Measurements from ENCODE around the gene SNTB2. TPM values are rescaled to one million over a fixed set of nuclear protein-coding genes. Genes with fewer than 3 reads are reported as not detected.

Gene SNTB2
- 5.7 to 8.5 TPM (median 8.4 TPM) in 5 replicates for total RNA-seq (2022; extraction: Qiagen RNA extraction; ENCODE audit: low read depth)

GRCh38 chr16:69186642-69187445 is at the start of gene SNTB2:
Gene SNTB2 (plus strand): TSS chr16:69187164. CDS start chr16:69187167, 3 bp downstream.

DNA sequence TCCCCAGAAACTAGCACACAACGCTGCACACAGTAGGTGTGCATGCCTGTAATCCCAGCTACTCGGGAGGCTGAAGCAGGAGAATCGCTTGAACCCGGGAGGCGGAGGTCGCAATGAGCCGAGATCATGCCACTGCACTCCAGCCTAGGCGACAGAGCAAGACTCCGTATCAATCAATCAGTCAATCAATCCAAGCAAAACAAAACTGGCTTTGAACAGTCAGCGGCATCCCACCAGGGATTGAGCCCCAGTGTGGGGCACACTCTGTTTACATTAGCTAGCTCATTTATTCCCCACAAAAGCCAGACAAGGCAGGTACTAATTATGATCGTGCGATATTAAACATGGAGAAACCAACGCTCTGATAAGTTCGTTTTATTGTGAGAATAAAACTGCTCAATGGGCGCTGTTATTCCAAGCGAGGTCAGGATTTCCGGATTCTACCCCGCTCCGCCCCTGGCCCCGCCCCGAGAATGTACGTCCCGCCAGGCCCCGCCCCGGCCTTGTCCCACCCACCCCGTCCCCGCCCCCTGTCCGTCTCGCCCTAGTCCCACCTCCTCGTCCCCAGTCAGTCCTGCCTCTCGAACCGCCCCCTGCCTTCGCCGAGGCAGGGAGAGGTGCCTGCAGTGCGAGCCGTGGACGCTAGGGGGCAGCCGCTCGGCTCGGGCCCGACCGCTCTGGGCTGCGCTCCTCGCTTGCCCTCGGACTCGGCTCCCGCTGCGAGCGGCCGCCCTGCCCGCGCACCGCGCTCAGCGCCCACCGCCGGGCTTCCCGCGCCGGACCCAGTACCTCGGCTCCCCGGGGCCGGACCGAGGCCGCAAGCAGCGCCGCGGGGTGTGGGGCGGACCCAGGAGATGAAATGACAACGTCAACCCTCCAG is 123.9 kb downstream of the SNTB2 start, which contains the start of gene VPS4A:
Gene VPS4A, plus strand, starts transcription at position 698 of the 880 bp plus-strand sequence. Its CDS starts 162 bp downstream, at position 860.

GRCh38 chr16:69330286-69331109 is 143.5 kb downstream of the SNTB2 start, which contains the start of gene PDF:
Gene PDF (minus strand): TSS chr16:69330588. CDS start chr16:69330570, 18 bp downstream.

DNA sequence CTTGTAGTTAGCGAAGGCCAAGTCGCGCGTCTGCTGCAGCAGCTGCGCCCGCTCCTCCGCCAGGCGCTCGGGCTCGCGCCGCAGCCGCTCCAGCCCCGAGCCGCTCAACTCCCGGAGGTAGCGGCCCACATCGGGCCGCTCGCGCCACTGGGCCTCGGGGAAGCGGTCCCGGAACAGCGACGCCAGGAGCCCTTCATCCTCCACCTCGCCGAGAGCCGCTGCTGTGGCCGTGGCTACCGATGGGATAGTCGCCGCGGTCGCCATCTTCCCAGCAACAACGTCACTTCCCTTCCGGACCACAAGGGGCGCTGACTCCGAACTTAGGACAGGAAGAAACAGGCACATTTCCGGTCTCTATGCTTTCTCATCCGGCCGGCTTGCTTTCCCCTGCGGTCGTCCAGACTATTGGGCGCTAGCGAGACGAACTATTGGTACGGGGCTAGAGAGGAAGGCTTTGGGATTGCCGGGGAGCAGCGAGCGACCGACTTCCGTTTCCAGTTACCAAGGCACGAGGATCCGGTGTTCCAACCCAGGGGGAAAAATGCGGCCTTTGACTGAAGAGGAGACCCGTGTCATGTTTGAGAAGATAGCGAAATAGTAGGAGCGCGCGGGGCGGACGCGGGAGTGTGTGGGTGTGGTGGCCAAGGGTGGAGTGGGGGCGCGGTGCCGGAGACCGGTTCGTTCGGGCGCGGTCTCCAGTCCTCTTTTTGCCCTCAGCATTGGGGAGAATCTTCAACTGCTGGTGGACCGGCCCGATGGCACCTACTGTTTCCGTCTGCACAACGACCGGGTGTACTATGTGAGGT is 152.5 kb downstream of the SNTB2 start, which contains the start of the genes COG8 and NIP7:
Gene COG8, minus strand, starts transcription at position 276 of the 806 bp plus-strand sequence. Its CDS starts 12 bp downstream, at position 264.
Gene NIP7, plus strand, starts transcription at position 484 of the 806 bp plus-strand sequence. Its CDS starts 58 bp downstream, at position 542.

DNA sequence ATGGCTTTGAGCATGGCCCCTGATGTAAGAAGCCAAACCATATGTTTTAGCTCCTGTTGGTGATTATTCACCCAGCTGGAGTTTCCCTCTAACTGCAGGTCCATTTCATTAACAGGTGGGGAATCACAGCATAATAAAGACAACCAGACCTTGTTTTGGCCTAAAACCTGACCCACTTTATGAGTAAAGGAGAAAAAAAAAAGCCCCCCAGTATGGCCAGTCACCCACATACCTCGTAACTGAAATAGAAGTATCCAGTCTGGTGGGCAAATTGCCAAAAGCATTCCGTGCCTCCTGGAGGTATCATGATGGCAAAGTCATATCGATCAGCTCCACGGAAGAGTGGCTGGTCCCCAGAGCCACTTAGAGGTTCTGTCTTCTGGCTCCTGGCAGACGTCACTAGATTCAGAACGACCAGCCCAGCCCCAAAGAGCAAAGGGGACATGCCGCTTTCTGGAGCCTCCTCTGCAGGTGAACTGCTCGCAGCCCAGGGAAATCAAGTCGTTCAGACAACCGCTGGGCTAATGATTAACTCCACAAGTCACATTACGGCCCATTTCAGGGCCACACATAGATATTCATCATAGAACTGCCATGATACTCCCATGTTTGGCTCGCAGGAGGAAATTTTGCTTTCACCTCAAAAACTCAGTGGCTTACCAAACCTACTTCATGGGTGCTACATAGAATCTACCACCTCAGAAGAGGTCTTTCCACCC is 164.5 kb downstream of the SNTB2 start, which contains the start of gene TMED6:
Gene TMED6, minus strand, starts transcription at position 478 of the 719 bp plus-strand sequence. Its CDS starts 33 bp downstream, at position 445.

Other genes starting within 250 kb of the SNTB2 start
- 42.9 to 52.7 TPM (median 46.3 TPM) in 5 replicates for gene HAS3, start 81.5 kb upstream of the SNTB2 start, total RNA-seq (2022; extraction: Qiagen RNA extraction; ENCODE audit: low read depth)
- gene CHTF8, start 54.6 kb upstream of the SNTB2 start, total RNA-seq (2022; extraction: Qiagen RNA extraction; ENCODE audit: low read depth) = 102 to 124 TPM (median 119 TPM) in 5 replicates
- 80.3 to 86.0 TPM (median 84.1 TPM) in 5 replicates for gene UTP4, start 54.5 kb upstream of the SNTB2 start, total RNA-seq (2022; extraction: Qiagen RNA extraction; ENCODE audit: low read depth)
- 28.4 to 33.4 TPM (median 31.4 TPM) in 5 replicates for gene VPS4A, start 124.2 kb downstream of the SNTB2 start, total RNA-seq (2022; extraction: Qiagen RNA extraction; ENCODE audit: low read depth)
- 26.6 to 38.9 TPM (median 37.0 TPM) in 5 replicates for gene PDF, start 143.4 kb downstream of the SNTB2 start, total RNA-seq (2022; extraction: Qiagen RNA extraction; ENCODE audit: low read depth)
- 20.4 to 27.1 TPM (median 26.7 TPM) in 5 replicates for gene COG8, start 152.4 kb downstream of the SNTB2 start, total RNA-seq (2022; extraction: Qiagen RNA extraction; ENCODE audit: low read depth)
- 52.3 to 63.4 TPM (median 55.8 TPM) in 5 replicates for gene NIP7, start 152.6 kb downstream of the SNTB2 start, total RNA-seq (2022; extraction: Qiagen RNA extraction; ENCODE audit: low read depth)
- gene TMED6, start 164.6 kb downstream of the SNTB2 start, total RNA-seq (2022; extraction: Qiagen RNA extraction; ENCODE audit: low read depth) = not detected in 5 replicates
- 20.3 to 24.1 TPM (median 22.7 TPM) in 5 replicates for gene TERF2, start 198.8 kb downstream of the SNTB2 start, total RNA-seq (2022; extraction: Qiagen RNA extraction; ENCODE audit: low read depth)
- gene CYB5B, start 237.5 kb downstream of the SNTB2 start, total RNA-seq (2022; extraction: Qiagen RNA extraction; ENCODE audit: low read depth) = 210 to 242 TPM (median 233 TPM) in 5 replicates